CMK (cell line): ENCODE data around the gene STXBP5L.
A peak's percentile ranks its signal among the peaks of the same experiment; 100 is the strongest.
"Not testable (repeated sequence)": the region's sequence is repeated elsewhere in the genome, so short reads cannot be mapped to it uniquely, and the experiment has no call there.

ENCODE experiments used
- DNase-seq: peaks from one replicate; pipeline ENCODE4 v3.0.0-alpha.2; 2010; ENCODE audit warnings: low read depth

Gene STXBP5L

DNA sequence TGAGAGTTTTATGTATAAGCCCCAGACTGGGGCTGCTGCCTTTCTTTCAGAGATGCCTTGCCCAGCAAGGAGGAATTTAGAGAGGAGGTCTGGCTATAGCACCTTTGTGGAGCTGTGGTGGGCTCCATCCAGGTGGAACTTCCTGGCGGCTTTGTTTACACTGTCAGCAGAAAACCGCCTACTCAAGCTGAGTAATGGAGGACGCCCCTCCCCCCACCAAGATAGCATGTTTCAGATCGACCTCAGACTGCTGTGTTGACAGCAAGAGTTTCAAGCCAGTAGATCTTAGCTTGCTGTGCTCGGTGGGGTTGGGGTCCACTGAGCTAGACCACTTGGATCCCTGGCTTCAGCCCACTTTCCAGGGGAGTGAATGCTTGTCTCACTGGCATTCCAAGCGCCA, 155.6 kb downstream of the STXBP5L start:
- no peak for DNase-seq

DNA sequence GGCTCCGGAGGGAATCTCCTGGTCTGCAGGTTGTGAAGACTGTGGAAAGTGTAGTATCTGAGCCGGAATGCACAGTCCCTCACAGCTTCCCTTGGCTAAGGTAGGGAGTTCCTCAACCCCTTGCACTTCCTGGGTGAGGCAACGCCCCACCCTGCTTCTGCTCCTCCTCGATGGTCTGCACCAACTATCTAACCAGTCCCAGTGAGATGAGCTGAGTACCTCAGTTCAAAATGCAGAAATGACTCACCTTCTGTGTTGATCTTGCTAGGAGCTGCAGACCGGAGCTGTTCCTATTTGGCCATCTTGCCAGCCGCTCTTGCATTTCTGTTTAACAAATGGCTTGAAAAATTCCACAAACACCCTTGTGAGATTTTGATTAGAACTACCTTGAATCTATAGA, 156.1 kb downstream of the STXBP5L start:
- no peak for DNase-seq

DNA sequence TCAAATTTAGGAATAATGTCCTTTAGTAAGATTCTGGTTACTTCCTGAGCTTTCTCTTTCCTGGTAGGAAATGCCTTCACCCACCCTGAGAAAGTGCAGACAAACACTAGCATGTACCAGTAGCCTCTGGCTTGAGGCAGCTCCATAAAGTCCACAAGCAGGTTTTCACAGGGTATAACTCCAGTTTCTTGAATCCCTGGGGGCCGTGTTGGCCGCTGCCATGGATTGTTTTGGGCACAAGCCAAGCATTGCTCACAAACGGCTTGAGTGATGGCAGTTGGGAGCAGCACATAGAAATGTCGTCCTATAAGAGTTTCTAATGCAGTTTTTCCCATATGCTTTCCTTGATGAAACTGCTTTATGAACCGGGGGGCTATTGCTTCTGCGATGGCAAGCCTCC, 164.1 kb downstream of the STXBP5L start:
- no peak for DNase-seq

DNA sequence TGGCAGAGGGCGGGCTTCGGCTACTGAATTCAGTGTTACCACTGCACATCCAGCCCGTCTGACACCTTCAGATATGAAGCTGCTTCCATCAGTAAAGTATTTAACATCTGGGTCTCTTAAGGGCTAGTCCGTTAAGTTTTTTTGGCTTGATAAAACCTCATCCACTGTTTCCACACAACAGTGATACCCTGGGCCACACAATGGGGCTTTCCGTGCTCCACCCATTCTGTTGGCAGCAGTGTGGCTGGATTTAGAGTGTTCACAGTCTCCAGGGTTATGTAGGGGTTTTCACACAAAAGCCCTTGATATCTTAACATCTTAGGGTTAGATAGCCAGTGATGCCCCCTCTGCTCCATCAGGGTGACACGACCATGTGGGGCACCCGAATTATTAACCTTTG, 165.0 kb downstream of the STXBP5L start:
- no peak for DNase-seq

DNA sequence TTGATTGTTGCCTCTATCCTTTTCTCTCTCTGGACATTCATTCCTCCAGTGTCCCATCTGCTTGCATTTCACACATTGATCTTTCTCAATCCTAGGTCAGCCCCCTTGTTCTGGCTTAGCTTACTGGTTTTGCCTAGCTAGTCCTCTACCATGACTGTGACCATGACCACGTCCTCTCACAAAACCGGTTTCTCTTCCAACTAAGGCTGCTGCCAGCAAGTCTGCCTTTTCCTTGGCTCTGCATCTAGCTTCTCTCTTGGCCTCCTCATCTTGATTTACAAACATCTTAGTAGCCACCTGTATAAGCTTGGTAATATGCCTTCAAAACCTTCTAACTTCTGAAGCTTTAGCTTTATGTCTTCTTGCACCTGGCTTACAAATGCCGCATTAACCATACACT, 167.2 kb downstream of the STXBP5L start:
- DNase-seq = no peak

DNA sequence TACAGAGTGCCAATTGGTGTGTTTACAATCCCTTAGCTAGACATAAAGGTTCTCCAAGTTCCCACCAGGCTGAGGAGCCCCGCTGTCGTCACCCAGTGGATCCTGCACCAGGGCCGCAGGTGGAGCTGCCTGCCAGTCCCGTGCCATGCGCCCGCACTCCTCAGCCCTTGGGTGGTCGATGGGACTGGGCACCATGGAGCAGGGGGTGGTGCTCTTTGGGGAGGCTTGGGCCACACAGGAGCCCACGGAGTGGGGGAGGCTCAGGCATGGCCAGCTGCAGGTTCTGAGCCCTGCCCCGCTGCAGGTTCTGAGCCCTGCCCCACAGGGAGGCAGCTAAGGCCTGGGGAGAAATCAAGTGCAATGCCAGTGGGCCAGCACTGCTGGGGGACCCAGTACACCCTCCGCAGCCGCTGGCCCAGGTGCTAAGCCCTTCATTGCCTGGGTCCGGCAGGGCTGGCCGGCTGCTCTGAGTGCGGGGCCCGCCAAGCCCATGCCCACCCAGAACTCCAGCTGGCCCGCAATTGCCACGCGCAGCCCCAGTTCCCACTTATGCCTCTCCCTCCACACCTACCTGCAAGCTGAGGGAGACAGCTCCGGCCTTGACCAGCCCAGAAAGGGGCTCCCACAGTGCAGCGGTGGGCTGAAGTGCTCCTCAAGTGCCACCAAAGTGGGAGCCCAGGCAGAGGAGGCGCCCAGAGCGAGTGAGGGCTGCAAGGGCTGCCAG, 170.5 kb downstream of the STXBP5L start:
- DNase-seq = not testable (repeated sequence)

DNA sequence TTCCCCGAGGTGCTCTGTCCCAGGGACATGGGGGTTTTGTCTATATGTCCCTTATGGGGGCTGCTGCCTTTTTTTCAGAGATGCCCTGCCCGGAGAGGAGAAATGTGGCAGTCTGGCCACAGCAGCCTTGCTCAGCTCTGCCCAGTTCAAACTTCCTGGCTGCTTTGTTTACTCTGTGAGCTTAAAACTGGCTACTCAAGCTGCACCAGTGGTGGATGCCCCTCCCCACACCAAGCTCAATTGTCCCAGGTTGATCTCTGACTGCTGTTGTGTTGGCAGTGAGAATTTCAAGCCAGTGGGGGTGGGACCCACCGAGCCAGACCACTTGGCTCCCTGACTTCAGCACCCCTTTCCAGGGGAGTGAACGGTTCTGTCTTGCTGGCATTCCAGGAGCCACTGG, 188.9 kb downstream of the STXBP5L start:
- no peak for DNase-seq

DNA sequence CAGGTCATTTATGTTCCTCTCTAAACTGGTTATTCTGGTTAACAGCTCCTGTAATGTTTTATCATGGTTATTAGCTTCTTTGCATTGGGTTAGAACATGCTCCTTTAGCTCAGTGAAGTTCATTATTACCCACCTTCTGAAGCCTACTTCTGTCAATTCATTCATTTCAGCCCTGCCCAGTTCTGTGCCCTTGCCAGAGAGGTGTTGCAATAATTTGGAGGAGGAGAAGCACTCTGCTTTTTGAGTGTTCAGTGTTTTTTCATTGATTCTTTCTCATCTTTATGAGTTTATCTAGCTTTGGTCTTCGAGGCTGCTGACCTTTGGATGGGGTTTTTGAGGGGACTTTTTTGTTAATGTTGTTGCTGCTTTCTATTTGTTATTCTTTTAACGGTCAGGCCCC, 203.1 kb downstream of the STXBP5L start:
- DNase-seq = not testable (repeated sequence)

DNA sequence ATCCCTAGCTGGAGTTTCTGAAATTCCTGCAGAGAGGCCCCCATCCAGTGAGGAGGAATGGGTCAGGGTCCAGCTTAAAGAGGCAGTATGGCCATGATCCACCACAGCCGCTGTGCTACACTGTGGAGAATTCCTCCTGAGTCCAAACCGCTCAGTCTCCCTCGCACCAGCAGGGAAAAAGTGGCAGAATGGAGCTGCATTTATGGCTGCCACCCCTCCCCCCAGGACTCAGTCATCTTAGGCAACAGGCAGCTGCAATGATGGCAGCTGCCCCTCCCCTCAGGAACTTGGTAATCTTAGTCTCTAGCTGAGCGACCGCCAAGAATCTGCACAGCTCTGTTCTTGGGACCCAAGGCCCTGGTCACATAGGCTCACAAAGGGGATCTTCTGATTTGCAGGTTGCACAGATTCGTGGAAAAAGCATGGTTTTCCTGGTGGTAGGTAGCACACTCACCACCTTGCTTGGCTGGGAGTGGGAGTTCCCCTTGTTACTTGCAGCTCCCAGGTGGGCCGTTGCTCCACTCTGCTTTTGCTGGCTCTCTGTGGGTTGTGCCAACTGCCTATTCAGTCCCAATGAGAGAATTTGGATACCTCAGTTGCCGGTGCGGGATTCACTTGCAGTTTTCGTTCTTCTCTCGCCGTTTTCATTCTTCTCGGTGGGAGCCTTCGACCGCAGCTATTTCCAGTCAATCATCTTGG, 204.1 kb downstream of the STXBP5L start:
- DNase-seq = no peak

DNA sequence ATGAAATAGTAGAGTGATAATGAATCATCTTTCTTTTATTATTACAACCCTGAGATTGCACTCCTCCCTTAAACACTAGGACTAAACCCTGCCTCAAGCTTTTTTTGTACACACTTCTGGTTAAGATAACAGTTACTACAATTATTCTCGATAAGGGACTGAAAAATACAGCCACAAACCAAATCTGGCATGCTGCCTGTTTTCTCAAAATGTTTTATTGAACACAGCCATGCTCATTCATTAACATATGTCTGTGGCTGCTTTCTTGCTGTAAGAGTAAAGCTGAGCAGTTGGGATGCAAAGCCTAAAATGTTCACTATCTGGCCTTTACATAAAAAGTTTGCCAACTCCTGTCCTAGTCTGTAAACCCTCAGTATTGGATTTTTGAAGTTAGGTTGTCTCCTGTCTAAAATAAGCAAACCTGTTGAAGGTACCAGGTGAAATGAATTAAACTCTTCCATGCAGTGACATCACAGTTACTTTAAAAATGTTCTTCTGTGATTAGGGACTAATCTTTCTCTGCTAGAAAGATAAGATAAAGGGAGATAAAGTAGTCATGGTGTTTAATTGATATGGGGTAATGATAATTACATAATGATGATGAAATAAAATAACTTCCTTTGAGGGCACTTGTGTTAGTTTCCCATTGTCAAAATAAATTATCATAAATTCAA, 218.2 kb downstream of the STXBP5L start:
- DNase-seq = no peak

DNA sequence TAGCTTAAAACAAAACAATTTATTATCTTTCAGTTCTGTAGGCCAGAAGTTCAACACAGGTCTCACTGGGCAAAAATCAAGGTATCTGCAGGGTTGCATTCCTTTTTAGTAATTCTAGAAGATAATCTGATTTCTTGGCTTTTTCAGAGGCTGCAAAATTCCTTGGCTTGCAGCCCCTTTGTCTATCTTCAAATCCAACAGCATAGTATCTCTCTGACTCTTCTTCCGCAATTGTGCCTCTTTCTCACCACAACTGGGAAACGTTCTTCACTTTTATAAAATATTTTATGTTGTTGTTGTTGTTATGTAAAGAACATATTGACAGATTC, 218.7 kb downstream of the STXBP5L start:
- no peak for DNase-seq

DNA sequence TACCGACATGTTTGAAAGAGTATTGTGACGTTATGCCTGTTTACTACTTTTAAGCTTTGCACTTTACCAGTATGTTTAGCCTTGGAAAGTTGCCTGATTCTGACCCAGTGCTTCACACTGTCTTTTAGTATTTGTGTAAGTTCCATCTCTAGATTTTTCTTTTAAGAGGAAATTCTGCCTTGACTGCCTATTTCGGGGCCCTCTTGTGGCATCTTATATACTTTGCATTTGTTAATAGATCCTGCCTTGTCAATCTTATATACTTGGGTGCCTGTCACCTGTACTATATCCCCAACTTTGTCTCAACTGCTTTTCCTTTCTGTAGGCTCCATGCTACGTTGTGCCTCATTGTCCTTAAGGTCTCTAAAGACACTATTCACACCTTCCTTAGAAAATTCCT, 244.6 kb downstream of the STXBP5L start:
- no peak for DNase-seq

DNA sequence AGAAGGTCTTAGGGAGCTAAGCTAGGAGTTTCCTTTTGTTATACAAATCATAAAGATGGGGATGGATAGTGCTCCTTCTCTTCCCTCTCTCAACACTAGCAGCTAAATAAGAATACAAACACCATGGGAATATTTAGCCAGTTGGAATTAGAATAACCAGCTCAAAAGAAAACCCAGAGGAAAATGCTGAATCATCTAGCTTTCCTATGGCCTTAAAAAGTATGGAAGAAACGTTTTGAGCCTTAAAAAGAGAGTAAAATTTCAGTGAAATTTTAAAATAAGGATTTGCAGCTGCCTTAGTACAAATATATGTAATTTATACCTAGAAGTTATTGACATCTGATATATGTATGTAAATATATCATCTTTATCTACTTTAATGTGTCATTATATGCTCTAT, 245.8 kb downstream of the STXBP5L start:
- DNase-seq = no peak

DNA sequence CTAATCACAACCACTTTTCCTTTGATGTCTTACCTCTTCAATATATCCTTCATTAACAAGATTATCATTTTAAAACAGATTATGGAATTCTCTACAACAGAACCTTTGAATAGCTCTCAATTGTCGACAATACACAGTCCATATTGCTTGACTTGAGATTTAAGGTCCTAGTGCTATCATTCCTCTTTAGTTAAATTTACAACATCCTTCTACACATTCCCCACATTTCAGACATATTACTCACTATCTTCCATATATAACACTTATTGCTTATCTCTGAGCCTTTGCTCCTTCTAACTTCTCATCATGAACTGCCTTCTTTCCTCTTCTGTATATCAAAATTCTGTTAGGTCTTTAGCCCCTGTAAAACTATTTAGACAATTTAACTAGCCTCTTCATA, 247.0 kb downstream of the STXBP5L start:
- DNase-seq = no peak

DNA sequence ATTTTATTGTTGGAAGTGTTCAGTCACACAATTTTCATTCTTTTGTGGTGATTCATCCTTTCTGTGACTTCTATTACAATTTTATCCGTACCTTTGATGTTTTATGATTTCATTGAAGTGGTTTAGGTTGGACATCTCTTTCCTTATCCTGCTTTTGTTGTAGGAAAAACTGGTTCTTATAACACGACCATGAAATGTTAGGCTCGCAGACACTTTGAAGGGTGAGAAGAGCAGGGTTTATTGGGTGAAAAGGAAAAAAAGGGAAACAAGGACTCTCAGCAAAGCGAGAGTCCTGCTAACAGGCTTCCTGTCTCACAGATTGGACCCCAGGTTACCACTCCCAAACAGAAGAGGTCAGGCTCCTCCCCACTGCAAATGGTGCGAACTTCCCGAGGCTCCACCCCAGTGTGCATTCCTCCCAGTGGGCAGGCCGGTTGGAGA, 257.4 kb downstream of the STXBP5L start:
- DNase-seq = no peak

DNA sequence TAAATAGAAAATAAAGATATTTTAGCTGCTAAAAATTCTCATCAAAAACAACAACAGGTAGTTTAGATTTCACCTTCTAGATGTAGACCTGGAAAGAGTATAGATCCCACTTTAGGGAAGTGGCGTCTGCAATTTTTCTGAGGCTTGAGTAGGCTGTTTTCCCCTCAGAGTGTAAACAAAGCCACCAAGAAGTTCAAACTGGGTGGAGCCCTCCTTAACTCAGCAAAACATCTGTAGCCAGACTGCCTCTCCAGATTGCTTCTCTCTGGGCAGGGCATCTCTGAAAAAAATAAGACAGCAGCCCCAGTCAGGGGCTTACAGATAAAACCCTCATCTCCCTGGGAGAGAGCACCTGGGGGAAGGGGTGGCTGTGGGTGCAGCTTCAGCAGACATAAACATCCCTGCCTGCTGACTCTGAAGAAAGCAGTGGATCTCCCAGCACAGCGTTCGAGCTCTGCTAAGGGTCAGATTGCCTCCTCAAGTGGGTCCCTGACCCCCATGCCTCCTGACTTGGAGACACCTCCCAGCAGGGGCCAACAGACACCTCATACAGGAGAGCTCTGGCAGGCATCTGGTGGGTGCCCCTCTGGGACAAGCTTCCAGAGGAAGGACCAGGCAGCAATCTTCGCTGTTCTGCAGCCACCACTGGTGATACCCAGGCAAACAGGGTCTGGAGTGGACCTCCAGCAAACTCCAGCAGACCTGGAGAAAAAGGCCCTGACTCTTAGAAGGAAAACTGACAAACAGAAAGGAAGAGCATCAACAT, 259.6 kb downstream of the STXBP5L start:
- peak; percentile 17 for DNase-seq

DNA sequence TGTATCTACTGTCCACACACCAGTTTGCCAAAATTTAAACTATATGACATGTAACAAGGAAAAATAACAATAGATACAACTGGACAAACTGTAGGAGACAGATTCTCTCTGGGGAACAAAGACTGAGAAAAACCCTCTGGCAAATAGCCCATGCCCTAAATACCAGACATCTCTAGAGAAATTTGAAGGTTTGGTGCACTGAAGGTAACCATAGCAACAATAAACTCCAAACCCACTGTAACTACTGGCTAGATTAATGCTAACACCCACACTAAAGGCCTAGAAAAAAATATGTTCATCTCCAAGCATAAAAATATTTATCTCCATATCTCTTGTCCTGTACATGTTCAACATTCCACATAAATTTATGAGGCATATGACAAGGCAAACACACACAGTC, 267.1 kb downstream of the STXBP5L start:
- no peak for DNase-seq

DNA sequence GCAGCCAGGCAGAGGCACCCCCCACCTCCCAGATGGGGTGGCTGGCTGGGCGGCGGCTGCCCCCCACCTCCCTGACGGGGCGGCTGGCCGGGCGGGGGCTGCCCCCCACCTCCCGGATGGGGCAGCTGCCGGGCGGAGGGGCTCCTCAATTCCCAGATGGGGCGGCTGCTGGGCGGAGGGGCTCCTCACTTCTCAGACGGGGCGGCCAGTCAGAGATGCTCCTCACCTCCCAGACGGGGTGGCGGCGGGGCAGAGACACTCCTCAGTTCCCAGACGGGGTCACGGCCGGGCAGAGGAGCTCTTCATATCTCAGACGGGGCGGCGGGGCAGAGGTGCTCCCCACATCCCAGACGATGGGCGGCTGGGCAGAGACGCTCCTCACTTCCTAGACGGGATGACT, 282.6 kb downstream of the STXBP5L start:
- DNase-seq = not testable (repeated sequence)

DNA sequence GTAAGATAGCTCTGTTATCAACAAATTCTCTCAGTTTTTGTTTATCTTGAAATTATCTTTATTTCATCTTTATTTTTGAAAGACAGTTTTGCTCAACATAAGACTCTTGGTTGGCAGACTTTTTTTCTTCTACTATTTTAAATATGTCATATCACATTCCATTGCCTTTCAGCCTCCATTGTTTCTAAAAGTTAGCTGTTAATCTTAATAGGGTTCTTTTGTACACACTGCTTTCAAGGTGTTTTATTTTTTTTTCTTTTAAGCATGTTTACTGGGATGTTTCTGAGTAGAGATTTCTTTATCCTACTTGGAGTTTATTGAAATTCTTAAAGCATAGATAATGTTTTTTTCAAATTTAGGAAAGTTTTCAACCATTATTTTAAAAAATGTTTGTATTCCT, 294.6 kb downstream of the STXBP5L start:
- no peak for DNase-seq

DNA sequence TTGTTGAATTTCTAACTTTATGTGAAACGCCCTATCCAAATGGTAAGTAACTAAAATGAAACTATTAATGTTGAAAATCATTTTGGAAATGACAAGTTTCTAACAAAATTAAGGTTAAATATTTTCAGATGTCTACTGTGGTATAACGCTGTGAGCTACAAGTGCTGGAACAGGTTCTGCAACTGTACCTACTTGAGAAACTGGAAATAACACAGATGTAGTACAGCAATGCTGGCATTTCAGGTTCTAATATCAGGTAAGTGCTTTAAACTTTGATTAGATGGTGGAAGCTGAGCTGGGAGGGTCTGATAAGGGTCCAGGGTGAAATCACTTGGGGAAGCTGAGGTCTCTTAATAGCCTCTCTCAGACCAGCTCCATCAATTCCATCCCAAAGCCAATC, 315.1 kb downstream of the STXBP5L start:
- DNase-seq = no peak

DNA sequence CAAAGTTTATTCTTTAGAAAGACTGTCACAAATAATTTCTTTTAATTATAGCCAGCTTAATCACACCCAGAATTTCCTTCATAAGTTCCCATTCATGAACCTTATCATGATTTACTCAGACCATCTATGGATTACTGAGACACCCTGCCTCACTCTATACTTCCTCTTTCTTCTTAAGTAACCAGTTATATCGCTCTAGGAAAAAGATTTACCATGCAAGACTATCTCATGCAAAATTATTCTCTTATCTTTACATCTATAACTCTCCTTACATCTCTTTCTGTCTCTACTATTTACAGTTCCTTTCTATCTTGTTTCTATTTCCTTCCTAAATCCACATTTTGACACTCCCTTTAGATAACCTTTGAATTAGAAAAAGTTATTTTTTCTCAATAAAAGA, 321.0 kb downstream of the STXBP5L start:
- DNase-seq = no peak

DNA sequence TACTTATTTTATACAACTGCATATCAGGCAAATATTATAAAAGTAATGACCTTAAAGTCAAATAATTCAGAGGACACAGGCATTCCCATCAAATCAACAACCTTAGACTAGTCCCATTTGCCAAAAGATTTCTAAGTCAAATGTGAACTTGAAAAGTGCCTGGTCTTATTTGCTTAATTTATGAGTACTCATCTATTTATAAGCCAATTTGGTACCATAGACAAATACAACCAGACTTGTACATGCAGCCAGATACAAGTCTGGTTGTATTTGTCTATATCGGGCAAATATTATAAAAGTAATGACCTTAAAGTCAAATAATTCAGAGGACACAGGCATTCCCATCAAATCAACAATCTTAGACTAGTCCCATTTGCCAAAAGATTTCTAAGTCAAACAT, 322.2 kb downstream of the STXBP5L start:
- not testable (repeated sequence) for DNase-seq

DNA sequence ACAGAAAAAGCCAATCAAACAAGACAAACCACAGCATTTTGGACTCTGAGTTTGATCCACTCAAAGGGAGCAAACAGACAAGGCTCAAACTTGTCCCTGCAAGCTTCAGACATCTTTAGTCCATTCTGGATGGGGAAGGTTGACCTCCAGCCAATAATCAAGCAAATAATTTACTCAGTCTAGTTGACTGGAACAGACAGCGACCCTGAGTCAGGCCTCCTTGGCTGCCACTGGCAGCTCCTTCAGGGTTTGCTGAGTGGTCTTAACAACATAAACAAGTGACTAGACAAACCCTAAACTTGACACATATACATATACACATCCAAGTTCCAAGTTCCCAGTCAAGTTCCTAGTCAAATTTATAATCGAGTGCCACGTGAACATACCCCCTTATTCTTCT, 323.9 kb downstream of the STXBP5L start:
- DNase-seq = no peak
